NCI-H69 (cell line): ENCODE results near the gene ACAD9.
"Not testable (repeated sequence)": the region's sequence is repeated elsewhere in the genome, so short reads cannot be mapped to it uniquely, and the experiment has no call there.

Experiments
- DNase-seq: peaks from one replicate; lab custom pipeline; 2025; lab: John Stamatoyannopoulos, UW

Gene ACAD9

GRCh38 chr3:128879125-128879969, at the start of gene ACAD9:
Gene ACAD9 (plus strand): TSS chr3:128879620. CDS start chr3:128879692, 72 bp downstream.
- DNase-seq = peak; percentile 94

DNA sequence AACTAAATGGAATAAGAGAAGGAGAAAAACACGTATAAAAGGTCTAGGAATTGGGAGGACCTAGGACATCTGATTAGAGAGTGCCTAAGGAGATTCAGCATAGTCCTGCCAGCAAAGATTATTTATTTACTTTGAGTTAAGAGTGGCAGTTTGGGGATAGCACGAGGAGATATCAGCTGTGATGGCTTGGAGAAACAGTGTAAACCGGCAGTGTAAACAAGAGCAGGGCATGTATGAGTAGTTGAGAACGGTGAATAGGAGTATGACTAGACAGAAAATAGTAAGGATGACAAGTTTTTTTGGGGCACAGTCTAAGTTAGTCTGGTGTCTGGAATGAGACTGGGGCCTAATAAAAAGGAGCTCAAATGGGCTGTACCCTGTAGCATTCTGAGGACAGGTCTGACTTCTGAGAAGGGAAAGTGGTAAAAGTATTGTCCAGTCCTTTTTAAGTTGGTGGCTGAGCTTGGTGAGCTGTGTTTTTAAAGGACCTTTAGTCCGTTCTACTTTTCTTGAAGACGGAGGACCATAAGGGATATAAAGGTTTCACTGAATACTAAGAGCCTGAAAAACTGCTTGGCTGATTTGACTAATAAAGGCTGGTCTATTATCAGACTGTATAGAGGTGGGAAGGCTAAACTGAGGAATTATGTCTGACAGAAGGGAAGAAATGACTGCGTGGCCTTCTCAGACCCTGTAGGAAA, 49.3 kb upstream of the ACAD9 start:
- not testable (repeated sequence) for DNase-seq

DNA sequence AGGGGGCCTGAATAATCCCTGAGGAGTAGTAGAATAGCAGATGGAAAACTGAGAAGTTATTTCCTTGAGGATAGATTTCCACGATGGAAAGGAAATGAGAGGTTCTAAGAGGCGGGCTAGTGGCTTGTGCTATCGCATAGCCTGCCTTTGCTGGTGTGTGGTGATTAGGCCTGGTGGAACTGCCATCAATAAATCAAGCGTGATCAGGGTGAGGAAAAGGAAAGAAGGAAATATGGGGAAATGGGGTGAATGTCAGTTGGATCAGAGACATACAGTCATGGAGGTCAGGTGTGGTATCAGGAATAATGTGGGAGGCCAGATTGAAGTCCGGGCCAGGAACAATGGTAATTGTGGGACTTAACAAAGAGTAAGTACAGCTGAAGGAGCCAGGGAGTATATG, 48.7 kb upstream of the ACAD9 start:
- DNase-seq = not testable (repeated sequence)

DNA sequence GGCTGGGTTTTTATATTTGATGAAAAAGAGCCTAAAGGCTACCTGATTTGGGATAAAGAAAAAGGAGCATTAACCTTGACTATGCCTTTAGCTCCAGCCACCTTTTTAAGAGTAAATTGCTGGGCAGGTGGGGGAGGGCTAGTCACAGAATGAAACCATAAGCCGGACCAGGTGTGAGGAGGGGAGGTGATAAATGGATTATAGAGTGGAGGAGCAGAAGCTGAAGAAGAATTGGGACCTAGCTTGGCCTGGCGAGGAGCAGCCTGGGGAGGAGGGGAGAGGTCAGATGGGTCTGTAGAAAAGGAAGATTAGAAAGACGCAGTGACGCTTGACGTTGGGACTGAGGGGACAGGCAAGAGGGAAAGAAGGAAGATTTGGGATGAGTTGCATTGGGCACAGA, 46.4 kb upstream of the ACAD9 start:
- DNase-seq = not testable (repeated sequence)

GRCh38 chr3:128835096-128835495, 44.3 kb upstream of the ACAD9 start:
- no peak for DNase-seq

GRCh38 chr3:128841926-128842920, 37.2 kb upstream of the ACAD9 start:
- DNase-seq = no peak

GRCh38 chr3:128844502-128844901, 34.9 kb upstream of the ACAD9 start:
- no peak for DNase-seq

- DNase-seq = peak; percentile 17
Measured at GRCh38 chr3:128845119-128845777, 34.2 kb upstream of the ACAD9 start.

DNA sequence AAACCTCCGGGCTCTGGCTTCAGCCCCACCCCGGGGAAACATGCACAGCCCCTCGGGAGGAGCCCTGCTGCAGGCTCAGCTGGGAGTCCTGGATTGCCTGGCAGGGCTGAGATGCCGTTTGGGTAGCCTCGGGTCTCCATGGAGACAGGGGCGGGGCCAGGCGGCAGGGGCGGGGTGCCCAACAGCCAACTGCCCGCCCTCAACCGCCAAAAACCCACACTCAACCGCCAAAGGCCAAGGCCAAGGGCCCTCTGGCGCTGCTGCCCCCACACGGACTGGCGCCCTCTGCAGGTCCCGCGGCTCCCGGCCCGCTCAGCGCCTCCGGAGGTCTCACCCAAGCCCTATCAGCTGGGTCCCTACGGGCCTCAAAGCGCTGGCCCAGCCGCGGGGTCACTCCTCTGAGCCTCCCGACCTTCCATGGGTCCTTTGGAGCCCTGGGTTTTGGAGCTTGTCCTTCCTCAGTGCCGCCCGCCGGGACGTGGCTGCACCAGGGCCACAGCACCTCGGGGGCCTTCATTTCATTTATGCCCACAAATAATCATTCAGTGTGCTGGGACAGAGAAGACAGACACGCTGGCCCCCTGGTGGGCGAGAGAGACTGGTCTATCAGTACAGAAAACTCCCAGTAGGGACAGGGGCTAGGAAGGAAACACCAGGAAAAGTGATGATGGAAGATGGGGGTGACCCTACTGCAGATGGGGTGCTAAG, 33.5 kb upstream of the ACAD9 start:
- peak; percentile 89 for DNase-seq

- DNase-seq = no peak
Measured at GRCh38 chr3:128846486-128846891, 32.9 kb upstream of the ACAD9 start.

DNA sequence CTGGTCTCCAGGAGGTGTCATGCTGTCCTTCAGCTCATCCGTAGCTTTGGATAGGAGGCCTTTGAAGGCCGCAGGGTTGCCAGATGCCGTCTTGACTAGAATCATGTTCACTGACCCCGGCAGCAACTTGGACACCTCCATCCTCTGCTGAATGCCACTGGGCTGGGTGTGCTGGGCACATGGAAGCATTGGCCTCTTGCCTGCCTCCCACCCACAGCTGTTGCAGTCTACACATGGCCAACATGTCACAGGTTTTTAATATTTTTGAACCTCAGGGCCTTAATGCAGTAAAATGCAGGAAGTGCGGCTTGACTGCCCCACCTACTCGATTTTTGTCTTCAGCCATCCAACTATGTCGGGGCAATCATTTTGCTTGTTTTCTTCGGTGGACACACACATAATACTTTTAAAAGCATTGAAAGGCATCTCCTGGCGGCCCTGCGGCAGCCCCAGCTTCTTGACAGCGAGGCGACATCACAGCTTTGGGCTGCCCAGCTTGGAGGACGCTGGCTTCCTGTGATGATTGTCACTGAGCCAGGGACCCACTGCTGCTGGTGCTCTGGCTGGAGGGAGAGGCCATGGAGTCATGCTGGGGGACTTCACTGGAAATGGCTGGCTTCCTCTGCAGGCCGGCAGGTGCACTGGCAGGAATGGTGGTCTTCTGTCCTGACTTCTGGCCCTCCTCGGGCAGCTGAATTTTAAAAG, 31.6 kb upstream of the ACAD9 start:
- DNase-seq = no peak

DNA sequence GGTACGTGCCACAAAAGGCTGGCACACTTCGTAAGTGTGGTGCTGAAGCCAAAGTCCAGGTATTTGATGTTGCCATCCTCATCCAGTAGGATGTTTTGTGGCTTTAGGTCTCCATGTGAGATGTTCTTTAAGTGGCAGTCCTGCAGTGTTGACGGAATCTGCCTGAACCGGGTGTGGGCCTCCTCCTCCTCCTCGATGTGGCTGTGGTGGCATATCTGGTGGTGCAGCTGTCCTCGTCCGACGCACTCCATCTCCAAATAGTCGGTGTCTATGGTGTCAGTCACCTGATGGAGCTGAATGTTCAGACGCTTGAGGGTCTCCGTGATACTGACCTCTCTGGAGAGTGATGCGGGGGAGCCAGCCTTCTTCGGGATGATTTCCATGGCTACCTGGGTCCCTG, 30.5 kb upstream of the ACAD9 start:
- no peak for DNase-seq

- peak; percentile 25 for DNase-seq
Measured at GRCh38 chr3:128849911-128850455, 29.4 kb upstream of the ACAD9 start.

DNA sequence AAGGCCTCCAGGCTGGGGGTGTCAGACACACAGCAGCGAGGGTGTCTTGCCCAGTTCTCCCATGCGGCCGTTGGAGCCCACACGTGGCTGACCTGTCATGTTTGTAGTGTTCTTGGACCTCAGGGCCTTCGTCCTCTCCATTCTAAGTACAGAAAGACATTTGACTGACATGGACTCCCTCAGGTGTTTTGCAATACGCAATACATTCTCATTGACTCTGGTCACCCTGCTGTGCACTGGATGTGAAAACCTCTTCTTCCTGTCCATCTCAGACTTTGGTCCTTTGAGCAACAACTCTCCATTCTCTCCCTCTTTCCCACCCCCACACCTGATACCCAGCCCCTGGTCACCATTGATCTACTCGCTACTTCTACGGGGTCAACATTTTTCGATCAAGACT, 28.9 kb upstream of the ACAD9 start:
- DNase-seq = no peak

- no peak for DNase-seq
Measured at GRCh38 chr3:128851601-128852000, 27.8 kb upstream of the ACAD9 start.

- DNase-seq = no peak
Measured at GRCh38 chr3:128853826-128854225, 25.6 kb upstream of the ACAD9 start.

GRCh38 chr3:128854475-128854874, 24.9 kb upstream of the ACAD9 start:
- DNase-seq = no peak

DNA sequence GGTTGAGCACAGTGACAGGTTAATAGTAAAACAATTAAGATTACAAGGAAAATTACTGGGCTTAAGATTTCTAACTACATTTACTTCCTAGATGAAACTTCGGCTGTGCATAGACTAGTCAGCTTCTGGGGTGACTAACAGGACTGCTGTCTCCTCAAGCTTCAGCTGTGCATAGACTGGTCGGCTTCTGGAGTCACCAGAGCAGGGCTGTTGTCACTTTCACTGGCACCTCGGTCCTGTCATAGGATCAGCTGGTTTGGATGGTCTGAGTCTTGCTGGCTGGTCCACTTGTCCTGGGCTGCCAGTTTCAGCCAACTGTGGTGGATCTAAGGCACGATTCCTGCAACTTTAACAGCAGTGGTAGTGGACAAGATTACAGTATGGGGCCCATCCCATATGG, 23.9 kb upstream of the ACAD9 start:
- no peak for DNase-seq

DNA sequence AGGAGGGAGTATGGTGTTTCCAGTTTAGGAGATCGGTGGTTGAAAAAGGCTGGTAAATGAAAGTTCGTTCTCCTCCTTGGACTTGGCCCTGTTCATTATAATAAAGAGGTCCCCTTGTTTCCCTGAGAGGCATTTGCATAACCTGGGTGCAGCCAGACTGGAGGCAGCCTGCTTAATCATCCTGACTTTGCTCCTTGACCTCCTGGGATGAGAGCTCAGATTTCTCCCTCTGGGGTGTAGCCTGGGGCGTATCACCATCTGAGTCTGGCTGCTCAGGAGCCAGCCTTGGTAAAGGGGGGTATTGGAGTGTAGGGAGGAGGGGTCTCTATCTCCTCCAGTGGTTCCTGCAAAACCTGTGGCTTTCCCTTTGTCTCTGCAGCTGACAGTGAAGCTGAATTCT, 21.3 kb upstream of the ACAD9 start:
- no peak for DNase-seq

- DNase-seq = no peak
Measured at GRCh38 chr3:128859630-128860029, 19.8 kb upstream of the ACAD9 start.
